PC-9 (cell line): ENCODE results near the gene ACOXL. TPM values are rescaled to one million over a fixed set of nuclear protein-coding genes. Genes with fewer than 3 reads are reported as not detected.

ENCODE experiments used
- BruUV-seq: library from RNA; stranded (reverse); fragments of 400-500 nt; replicated peaks from 2 replicates; lab custom pipeline; 2021; lab: Mats Ljungman, UMichigan
- CTCF ChIA-PET: fragments of 300-600 bp; sonication (Branson Sonifier 250); formaldehyde crosslinking; loops from one replicate; lab custom pipeline; 2022; ENCODE audit warnings: antibody characterized with exemption; lab: Charles Lee
- POLR2A ChIA-PET: fragments of 300-600 bp; sonication (Branson Sonifier 250); formaldehyde crosslinking; loops from one replicate; lab custom pipeline; 2022; ENCODE audit warnings: antibody characterized with exemption; ENCODE audit not compliant: unreplicated experiment; lab: Charles Lee
- DNase-seq, 2 experiments: peaks; one replicate each; pipeline versions ENCODE4 v3.0.0 to v3.0.0-alpha.2; 2015 to 2022; ENCODE audit warnings: mixed read lengths in 1 of 2
- H2AFZ ChIP-seq: fragments of 200-600 bp; sonication (generic); 2 replicates; pipeline ENCODE4 v1.8.1; 2017; ENCODE audit warnings: antibody characterized with exemption
- H3F3A ChIP-seq: fragments of 200-600 bp; sonication (generic); 2 replicates; pipeline ENCODE4 v1.8.1; 2017; ENCODE audit warnings: antibody characterized with exemption, mild to moderate bottlenecking, low read depth; ENCODE audit not compliant: insufficient read depth
- H3K27ac ChIP-seq: fragments of 200-600 bp; sonication (generic); 2 replicates; pipeline ENCODE4 v1.6.1; 2016; ENCODE audit warnings: mixed run types
- H3K27me3 ChIP-seq: fragments of 200-600 bp; sonication (generic); 2 replicates; pipeline ENCODE4 v1.6.1; 2016; ENCODE audit warnings: low read depth, mixed run types; ENCODE audit not compliant: insufficient read depth
- H3K36me3 ChIP-seq: fragments of 200-600 bp; sonication (generic); 2 replicates; pipeline ENCODE4 v1.6.1; 2016; ENCODE audit warnings: low read depth, mixed run types
- H3K4me1 ChIP-seq: fragments of 200-600 bp; sonication (generic); replicated peaks from 2 replicates; pipeline ENCODE4 v1.6.1; 2016; ENCODE audit warnings: mixed run types; ENCODE audit not compliant: insufficient read depth
- H3K4me2 ChIP-seq: fragments of 200-600 bp; sonication (generic); 2 replicates; pipeline ENCODE4 v1.6.1; 2017; ENCODE audit warnings: mixed run types
- H3K4me3 ChIP-seq: fragments of 200-600 bp; sonication (generic); 2 replicates; pipeline ENCODE4 v1.6.1; 2016; ENCODE audit warnings: mixed run types
- H3K79me2 ChIP-seq: fragments of 200-600 bp; sonication (generic); 2 replicates; pipeline ENCODE4 v1.6.1; 2017; ENCODE audit warnings: low read depth, mixed run types
- H3K9me2 ChIP-seq: fragments of 200-600 bp; sonication (generic); 2 replicates; pipeline ENCODE4 v1.8.1; 2017; ENCODE audit warnings: mild to moderate bottlenecking; ENCODE audit not compliant: insufficient read depth
- H3K9me3 ChIP-seq: fragments of 200-600 bp; sonication (generic); 2 replicates; pipeline ENCODE4 v1.8.1; 2016; ENCODE audit warnings: low read depth; ENCODE audit not compliant: insufficient read depth
- H4K20me1 ChIP-seq: fragments of 200-600 bp; sonication (generic); 2 replicates; pipeline ENCODE4 v1.8.1; 2017; ENCODE audit not compliant: insufficient read depth
- EZH2 ChIP-seq: fragments of 200-600 bp; sonication (generic); IDR thresholded peaks from 2 replicates; pipeline ENCODE4 v1.8.0; 2017; ENCODE audit warnings: antibody characterized with exemption, low read depth
- intact Hi-C: fragments of 100-400 bp; cut with micrococcal nuclease; formaldehyde crosslinking; loops from one replicate; pipeline ENCODE4 v1.10.0; 2022; ENCODE audit not compliant: unreplicated experiment
- total RNA-seq: library from RNA; stranded (reverse); gene quantifications from 2 replicates; pipeline ENCODE4 v1.2.3, GENCODE V29; 2021
- TF ChIP-seq, protein P1 (sequence below): fragments of 200-600 bp; sonication (generic); conservative IDR thresholded peaks from 2 replicates; pipeline ENCODE4 v1.6.1; 2017; ENCODE audit warnings: mixed run types, antibody characterized with exemption, mild to moderate bottlenecking, moderate library complexity

ACOXL gene
- total RNA-seq, 1 experiment from 2014 or later: 10.7 TPM

DNA sequence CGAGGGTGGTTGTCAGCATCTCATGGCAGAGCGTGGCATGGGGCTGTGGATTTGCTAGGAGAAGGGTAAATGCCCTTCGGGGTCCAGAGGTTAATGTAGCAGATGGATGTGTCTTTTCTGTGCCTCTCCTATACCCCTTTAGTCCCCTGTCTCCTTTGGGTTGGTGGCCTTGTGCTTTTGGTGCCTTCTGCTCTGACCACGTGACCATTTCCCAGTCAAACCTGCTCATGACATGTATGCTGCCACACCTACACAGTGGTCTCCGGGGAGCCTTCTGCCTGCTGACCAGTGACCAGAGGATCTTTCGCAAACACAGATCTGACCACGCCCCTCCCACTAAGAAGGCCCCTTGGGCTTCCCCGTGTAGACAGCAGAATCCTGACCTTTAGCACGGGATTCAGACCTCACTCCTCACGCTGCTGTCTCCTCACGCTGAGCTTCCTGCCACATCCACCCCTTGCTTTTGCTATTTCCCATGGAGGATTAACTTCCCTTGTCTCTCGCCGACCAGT, 116.2 kb downstream of the ACOXL start:
- no peaks in the 10 kb centered on the region for H4K20me1 ChIP-seq
- no peaks in the 10 kb centered on the region for H3K9me3 ChIP-seq
- TF ChIP-seq EZH2: no peak
- TF ChIP-seq, protein P1, sequence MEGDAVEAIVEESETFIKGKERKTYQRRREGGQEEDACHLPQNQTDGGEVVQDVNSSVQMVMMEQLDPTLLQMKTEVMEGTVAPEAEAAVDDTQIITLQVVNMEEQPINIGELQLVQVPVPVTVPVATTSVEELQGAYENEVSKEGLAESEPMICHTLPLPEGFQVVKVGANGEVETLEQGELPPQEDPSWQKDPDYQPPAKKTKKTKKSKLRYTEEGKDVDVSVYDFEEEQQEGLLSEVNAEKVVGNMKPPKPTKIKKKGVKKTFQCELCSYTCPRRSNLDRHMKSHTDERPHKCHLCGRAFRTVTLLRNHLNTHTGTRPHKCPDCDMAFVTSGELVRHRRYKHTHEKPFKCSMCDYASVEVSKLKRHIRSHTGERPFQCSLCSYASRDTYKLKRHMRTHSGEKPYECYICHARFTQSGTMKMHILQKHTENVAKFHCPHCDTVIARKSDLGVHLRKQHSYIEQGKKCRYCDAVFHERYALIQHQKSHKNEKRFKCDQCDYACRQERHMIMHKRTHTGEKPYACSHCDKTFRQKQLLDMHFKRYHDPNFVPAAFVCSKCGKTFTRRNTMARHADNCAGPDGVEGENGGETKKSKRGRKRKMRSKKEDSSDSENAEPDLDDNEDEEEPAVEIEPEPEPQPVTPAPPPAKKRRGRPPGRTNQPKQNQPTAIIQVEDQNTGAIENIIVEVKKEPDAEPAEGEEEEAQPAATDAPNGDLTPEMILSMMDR: no peak
- BruUV-seq: no TSS peak
- H2AFZ ChIP-seq: no peak overlapping the region
- H3K4me3 ChIP-seq: no peak overlapping the region
- no peaks in the 10 kb centered on the region for H3K36me3 ChIP-seq
- ChIA-PET CTCF (no interaction called here), POLR2A (no interaction called here)
- no peak overlapping the region for H3K27ac ChIP-seq
- no peaks in the 10 kb centered on the region for H3K79me2 ChIP-seq
- intact Hi-C loops: no loop called here
- H3K4me2 ChIP-seq: no peak overlapping the region
- DNase-seq: no peak
- H3K27me3 ChIP-seq: no peaks in the 10 kb centered on the region
- no peaks in the 10 kb centered on the region for H3K9me2 ChIP-seq
- H3K4me1 ChIP-seq: no peaks in the 10 kb centered on the region
- no peaks in the 10 kb centered on the region for H3F3A ChIP-seq

- Histone ChIP-seq H3K9me3 (no peaks in the 10 kb centered on the region), H3K36me3 (no peaks in the 10 kb centered on the region), H3K4me2 (no peak overlapping the region), H3K4me3 (no peak overlapping the region), H3K27ac (no peak overlapping the region), H3K4me1 (no peaks in the 10 kb centered on the region), H3K79me2 (no peaks in the 10 kb centered on the region), H2AFZ (no peak overlapping the region), H3K9me2 (no peaks in the 10 kb centered on the region), H3K27me3 (no peaks in the 10 kb centered on the region), H3F3A (no peaks in the 10 kb centered on the region), H4K20me1 (no peaks in the 10 kb centered on the region)
- ChIA-PET CTCF (no interaction called here), POLR2A (no interaction called here)
- no TSS peak for BruUV-seq
- intact Hi-C loops: no loop called here
- TF ChIP-seq, protein P1: no peak
- no peak for TF ChIP-seq EZH2
- DNase-seq: no peak
Measured at GRCh38 chr2:110851531-110851930, 119.2 kb downstream of the ACOXL start.

GRCh38 chr2:110852051-110852450, 119.7 kb downstream of the ACOXL start:
- no TSS peak for BruUV-seq

More at GRCh38 chr2:110852051-110852450, 119.7 kb downstream of the ACOXL start:
- POLR2A ChIA-PET: no interaction called here
- TF ChIP-seq EZH2: no peak
- TF ChIP-seq, protein P1: no peak
- H3K36me3 ChIP-seq: no peaks in the 10 kb centered on the region
- H3K27me3 ChIP-seq: no peaks in the 10 kb centered on the region
- H2AFZ ChIP-seq: no peak overlapping the region
- no peaks in the 10 kb centered on the region for H3K9me2 ChIP-seq
- no peak overlapping the region for H3K4me3 ChIP-seq
- H3K27ac ChIP-seq: no peak overlapping the region
- H3K4me1 ChIP-seq: no peaks in the 10 kb centered on the region
- CTCF ChIA-PET: no interaction called here
- no peak for DNase-seq
- no peaks in the 10 kb centered on the region for H3K79me2 ChIP-seq
- H3F3A ChIP-seq: no peaks in the 10 kb centered on the region
- H3K4me2 ChIP-seq: no peak overlapping the region
- H4K20me1 ChIP-seq: no peaks in the 10 kb centered on the region
- intact Hi-C loops: no loop called here
- H3K9me3 ChIP-seq: no peaks in the 10 kb centered on the region
